Stimulated activated CD8-positive, alpha-beta memory T cell treated with anti-CD3 and anti-CD28 coated beads, Interleukin-7, amount 100 ng/mL, for 24 hours (primary cell): Measurements from ENCODE around the gene DNM3.
"Not testable (repeated sequence)": the region's sequence is repeated elsewhere in the genome, so short reads cannot be mapped to it uniquely, and the experiment has no call there.

Source experiments
- DNase-seq: peaks from one replicate; pipeline ENCODE4 v3.0.0-alpha.2; 2020; ENCODE audit warnings: low read depth

Gene DNM3

GRCh38 chr1:172277989-172278388, 436.7 kb downstream of the DNM3 start:
- DNase-seq = no peak

- no peak for DNase-seq
These were observed 437.2 kb downstream of the DNM3 start for GRCh38 chr1:172278478-172278877.

GRCh38 chr1:172279939-172280636, 438.8 kb downstream of the DNM3 start:
- DNase-seq = no peak

- no peak for DNase-seq
These were observed 442.5 kb downstream of the DNM3 start for GRCh38 chr1:172283766-172284165.

GRCh38 chr1:172286629-172287076, 445.4 kb downstream of the DNM3 start:
- no peak for DNase-seq

GRCh38 chr1:172287208-172287607, 445.9 kb downstream of the DNM3 start:
- no peak for DNase-seq

GRCh38 chr1:172288581-172288980, 447.3 kb downstream of the DNM3 start:
- no peak for DNase-seq

- no peak for DNase-seq
These were observed 448.1 kb downstream of the DNM3 start for GRCh38 chr1:172289448-172289847.

GRCh38 chr1:172292840-172293239, 451.5 kb downstream of the DNM3 start:
- DNase-seq = no peak

GRCh38 chr1:172293429-172293828, 452.1 kb downstream of the DNM3 start:
- DNase-seq = no peak

- no peak for DNase-seq
These were observed 456.8 kb downstream of the DNM3 start for GRCh38 chr1:172298141-172298540.

GRCh38 chr1:172298911-172299310, 457.6 kb downstream of the DNM3 start:
- no peak for DNase-seq

GRCh38 chr1:172299515-172299914, 458.2 kb downstream of the DNM3 start:
- DNase-seq = no peak

- DNase-seq = not testable (repeated sequence)
These were observed 466.2 kb downstream of the DNM3 start for GRCh38 chr1:172307508-172307907.

GRCh38 chr1:172308142-172308541, 466.8 kb downstream of the DNM3 start:
- DNase-seq = no peak

GRCh38 chr1:172308577-172308976, 467.3 kb downstream of the DNM3 start:
- no peak for DNase-seq

GRCh38 chr1:172320733-172321132, 479.4 kb downstream of the DNM3 start:
- no peak for DNase-seq

GRCh38 chr1:172321451-172321850, 480.2 kb downstream of the DNM3 start:
- DNase-seq = no peak

GRCh38 chr1:172322219-172323061, 481.1 kb downstream of the DNM3 start:
- no peak for DNase-seq

GRCh38 chr1:172323686-172324085, 482.4 kb downstream of the DNM3 start:
- DNase-seq = no peak

GRCh38 chr1:172324086-172324485, 482.8 kb downstream of the DNM3 start:
- no peak for DNase-seq

- no peak for DNase-seq
These were observed 483.5 kb downstream of the DNM3 start for GRCh38 chr1:172324761-172325160.

GRCh38 chr1:172325531-172325930, 484.2 kb downstream of the DNM3 start:
- no peak for DNase-seq
